Aorta (tissue), 5 donors: ENCODE results near the gene MYO15B. TPM values are rescaled to one million over a fixed set of nuclear protein-coding genes. Genes with fewer than 3 reads are reported as not detected.

ENCODE experiments used
- ATAC-seq: fragments of 200-7000 bp; cut with Tn5 transposase; one replicate; pipeline ENCODE4 v1.9.1; 2022; ENCODE audit warnings: moderate library complexity; ENCODE audit not compliant: low FRiP score
- DNase-seq, 2 donors: peaks; one replicate each; pipeline ENCODE4 v3.0.0-alpha.2; 2020
- H3K27ac ChIP-seq, 2 donors: one replicate each; pipeline ENCODE4 v1.5.1; 2013; ENCODE audit warnings: low read length in 2 of 2, mild to moderate bottlenecking in 2 of 2, moderate library complexity in 2 of 2, control low read depth in 1 of 2, inconsistent platforms in 1 of 2, low read depth in 1 of 2
- H3K27me3 ChIP-seq, 2 donors: one replicate each; pipeline ENCODE4 v1.6.1; 2013; ENCODE audit warnings: control low read depth in 1 of 2, low read length in 1 of 2, mild to moderate bottlenecking in 1 of 2, moderate library complexity in 1 of 2; ENCODE audit not compliant: insufficient read depth in 2 of 2, control insufficient read depth in 1 of 2
- H3K36me3 ChIP-seq, 2 donors: one replicate each; pipeline ENCODE4 v1.6.1; 2013; ENCODE audit warnings: control low read depth in 1 of 2, low read length in 1 of 2, mild to moderate bottlenecking in 1 of 2; ENCODE audit not compliant: insufficient read depth in 2 of 2, control insufficient read depth in 1 of 2
- H3K4me1 ChIP-seq, 2 donors: one replicate each; pipeline ENCODE4 v1.6.1; 2013; ENCODE audit warnings: low read length in 2 of 2, control low read depth in 1 of 2, mild to moderate bottlenecking in 1 of 2, moderate library complexity in 1 of 2; ENCODE audit not compliant: insufficient read depth in 2 of 2, control insufficient read depth in 1 of 2
- H3K4me3 ChIP-seq, 2 donors: one replicate each; pipeline ENCODE4 v1.5.1; 2013; ENCODE audit warnings: low read length in 2 of 2, control low read depth in 1 of 2, mild to moderate bottlenecking in 1 of 2
- H3K9me3 ChIP-seq: one replicate; pipeline ENCODE4 v1.6.1; 2013; ENCODE audit warnings: mild to moderate bottlenecking, low read length; ENCODE audit not compliant: control insufficient read depth
- WGBS, 2 donors: extraction: QIAGEN DNeasy Blood & Tissue Kit; methylation state at CpG; one replicate each; pipeline ENCODE4 v1.1.7; 2013; 5-methylcytosine and 5-hydroxymethylcytosine counted together
- intact Hi-C, 2 donors: fragments of 100-400 bp; cut with DNase I; formaldehyde crosslinking; loops; one replicate each; pipeline versions ENCODE4 v1.14.2 to v1.15.0; 2022
- polyA plus RNA-seq, 2 donors: library from polyadenylated mRNA; stranded (reverse); fragments of 200-250 nt; gene quantifications; one replicate each; pipeline ENCODE4 v1.2.3, GENCODE V29; 2013
- total RNA-seq, 2 donors: library from RNA; stranded (reverse); fragmentation: NEBNext Ultra II Directional; extraction: Animal tissue kit (Norgen Biotek cat#: 25700); gene quantifications; one replicate each; pipeline ENCODE4 v1.2.1, GENCODE V29; 2021
- donor health status: healthy with polysubstance abuse.
- donor health status: Bipolar disorder and iron deficiency.
- donor health status: DM: no; HTN: no; CAD: no.
- donor health status: DM: no; HTN: no; CAD: no.
- donor health status: DM: yes; HTN: yes; CAD: no.

The MYO15B gene
- total and polyA plus RNA-seq, 4 donors: 113 to 279 (median 138) TPM

GRCh38 chr17:75548813-75549212 is 38.8 kb upstream of the MYO15B start:
- intact Hi-C loops: no loop called here
- no peak overlapping the region for H3K27ac ChIP-seq
- ATAC-seq (no peak), DNase-seq (no peak)
- H3K4me3 ChIP-seq: no peak overlapping the region
- H3K9me3 ChIP-seq: no peaks in the 10 kb centered on the region
- H3K27me3 ChIP-seq: no peaks in the 10 kb centered on the region
- H3K4me1 ChIP-seq: no peaks in the 10 kb centered on the region
- H3K36me3 ChIP-seq: no peaks in the 10 kb centered on the region
- WGBS, 2 donors: 90 to 91% methylated on average over 5 of the region's 5 CpGs

DNA sequence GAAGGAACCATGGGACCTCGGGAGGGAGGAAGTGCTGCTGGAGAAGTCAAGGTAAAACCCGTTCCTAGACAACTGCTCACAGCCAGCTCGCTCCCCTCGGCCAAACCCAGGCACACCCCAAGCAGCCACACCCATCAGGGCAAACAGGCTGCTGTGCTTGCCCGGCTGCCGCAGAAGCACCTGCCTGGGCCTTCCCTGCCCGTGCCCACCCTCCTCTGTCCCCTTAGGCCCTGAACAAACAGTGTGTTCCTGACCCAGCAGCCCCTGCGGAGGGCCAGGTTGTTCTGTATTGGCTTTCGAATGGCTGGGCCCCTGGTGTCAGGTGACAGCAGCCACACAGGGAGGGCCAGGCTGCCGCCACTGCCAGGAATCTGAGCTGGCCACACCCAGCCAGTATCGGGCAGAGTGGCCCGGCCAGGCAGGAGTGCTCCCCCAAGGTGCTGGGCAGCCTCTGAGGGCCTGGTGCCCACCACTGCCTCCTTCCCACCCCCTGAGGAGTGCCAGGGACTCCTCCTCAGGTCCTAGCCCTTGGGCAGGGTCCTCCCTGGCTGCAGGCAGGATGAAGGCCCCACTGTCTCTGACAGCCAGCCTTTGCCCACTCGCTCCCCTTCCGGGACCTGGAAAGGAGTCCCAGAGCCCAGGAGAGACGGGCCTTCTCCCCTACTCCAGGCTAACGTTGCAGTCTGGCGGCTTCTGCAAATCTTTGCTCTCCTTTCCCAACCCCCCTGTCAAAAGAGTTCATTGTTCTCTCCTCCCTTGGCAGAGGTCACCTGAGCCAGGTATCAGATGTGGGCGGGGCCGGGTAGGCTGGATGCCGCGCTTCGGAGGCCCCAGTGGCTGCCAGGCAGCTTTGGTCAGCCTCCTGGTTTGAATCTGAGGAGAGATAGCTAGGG is 38.1 kb upstream of the MYO15B start:
- no peaks in the 10 kb centered on the region for H3K27me3 ChIP-seq
- no peak overlapping the region for H3K27ac ChIP-seq
- H3K4me1 ChIP-seq: no peaks in the 10 kb centered on the region
- DNase-seq (no peak), ATAC-seq (no peak)
- H3K9me3 ChIP-seq: no peaks in the 10 kb centered on the region
- 78 to 86% methylated on average over 20 to 22 of the region's 22 CpGs for WGBS, 2 donors
- no peaks in the 10 kb centered on the region for H3K36me3 ChIP-seq
- intact Hi-C loops: no loop called here
- no peak overlapping the region for H3K4me3 ChIP-seq

DNA sequence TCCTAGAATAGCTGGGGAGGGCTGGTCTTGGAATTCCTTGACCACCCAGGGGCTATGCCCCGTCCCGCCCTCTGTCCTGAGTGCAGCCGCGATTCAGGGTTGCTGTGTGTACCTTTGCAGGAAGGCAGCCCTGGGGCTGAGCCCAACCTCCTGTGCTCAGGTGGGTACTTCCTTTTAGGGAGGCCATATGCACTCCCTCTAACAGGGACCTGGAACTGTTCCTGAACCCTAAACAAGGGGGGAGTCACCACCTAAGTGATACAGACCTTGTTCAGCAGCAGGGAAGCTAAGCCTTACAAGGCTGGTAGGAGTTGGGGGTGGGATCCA is 37.5 kb upstream of the MYO15B start:
- no peak overlapping the region for H3K27ac ChIP-seq
- DNase-seq (no peak), ATAC-seq (no peak)
- no peaks in the 10 kb centered on the region for H3K4me1 ChIP-seq
- H3K9me3 ChIP-seq: no peaks in the 10 kb centered on the region
- intact Hi-C loops: no loop called here
- 82 to 86% methylated on average over 4 of the region's 4 CpGs for WGBS, 2 donors
- no peaks in the 10 kb centered on the region for H3K36me3 ChIP-seq
- H3K4me3 ChIP-seq: no peak overlapping the region
- H3K27me3 ChIP-seq: no peaks in the 10 kb centered on the region

DNA sequence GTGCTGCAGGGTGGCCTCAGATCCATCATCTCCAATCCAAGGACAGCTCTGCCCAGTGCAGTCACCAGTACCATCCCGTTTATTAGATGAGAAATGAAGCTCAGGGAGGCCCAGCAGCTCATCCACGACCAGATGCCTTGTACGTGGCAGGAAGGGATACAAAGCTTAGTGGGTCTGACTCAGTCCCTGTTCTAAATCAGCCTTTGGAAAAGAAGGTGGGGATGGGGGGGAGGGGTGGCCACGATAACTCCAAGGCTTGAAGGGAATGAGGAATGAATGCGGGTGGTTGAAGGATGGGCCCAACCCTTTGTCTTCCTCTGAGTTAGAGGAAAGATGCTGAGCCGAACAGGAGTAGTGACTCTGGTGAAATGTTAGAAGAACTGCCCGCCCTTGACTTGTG is 36.3 kb upstream of the MYO15B start:
- Histone ChIP-seq H3K9me3 (no peaks in the 10 kb centered on the region), H3K27me3 (no peaks in the 10 kb centered on the region), H3K27ac (no peak overlapping the region), H3K36me3 (no peaks in the 10 kb centered on the region), H3K4me1 (no peaks in the 10 kb centered on the region), H3K4me3 (no peak overlapping the region)
- WGBS, 2 donors: 89 to 93% methylated on average over 7 of the region's 7 CpGs
- ATAC-seq: no peak
- intact Hi-C loops: no loop called here
- DNase-seq: no peak

GRCh38 chr17:75552425-75553294 is 34.9 kb upstream of the MYO15B start:
- Histone ChIP-seq H3K4me3 (no peak overlapping the region), H3K27me3 (no peaks in the 10 kb centered on the region), H3K36me3 (no peaks in the 10 kb centered on the region), H3K4me1 (no peaks in the 10 kb centered on the region), H3K27ac (peak overlapping the region in 1 of 2 donors; percentile 52), H3K9me3 (no peaks in the 10 kb centered on the region)
- DNase-seq: no peak
- 46 to 62% methylated on average over 14 of the region's 14 CpGs for WGBS, 2 donors
- intact Hi-C loops: no loop called here
- peak; percentile 55 for ATAC-seq

- ATAC-seq (no peak), DNase-seq (no peak)
- Histone ChIP-seq H3K4me1 (no peaks in the 10 kb centered on the region), H3K9me3 (no peaks in the 10 kb centered on the region), H3K4me3 (no peak overlapping the region), H3K27ac (no peak overlapping the region), H3K27me3 (no peaks in the 10 kb centered on the region), H3K36me3 (no peaks in the 10 kb centered on the region)
- WGBS, 2 donors: 93 to 95% methylated on average over 8 of the region's 8 CpGs
- intact Hi-C loops: no loop called here
Observed at GRCh38 chr17:75553295-75554110, 34.1 kb upstream of the MYO15B start.

- WGBS, 2 donors: 95% methylated on average over 21 of the region's 21 CpGs
- DNase-seq (no peak), ATAC-seq (no peak)
- no peaks in the 10 kb centered on the region for H3K4me1 ChIP-seq
- no peaks in the 10 kb centered on the region for H3K9me3 ChIP-seq
- no peak overlapping the region for H3K27ac ChIP-seq
- H3K36me3 ChIP-seq: no peaks in the 10 kb centered on the region
- H3K4me3 ChIP-seq: no peak overlapping the region
- no peaks in the 10 kb centered on the region for H3K27me3 ChIP-seq
- intact Hi-C loops: no loop called here
Observed at GRCh38 chr17:75555679-75556153, 31.9 kb upstream of the MYO15B start.

- no peak overlapping the region for H3K4me3 ChIP-seq
- H3K4me1 ChIP-seq: no peaks in the 10 kb centered on the region
- ATAC-seq: peak; percentile 27
- no peaks in the 10 kb centered on the region for H3K36me3 ChIP-seq
- WGBS, 2 donors: 30 to 41% methylated on average over 15 of the region's 15 CpGs
- no peak for DNase-seq
- H3K27ac ChIP-seq: no peak overlapping the region
- no peaks in the 10 kb centered on the region for H3K9me3 ChIP-seq
- intact Hi-C loops: no loop called here
- H3K27me3 ChIP-seq: no peaks in the 10 kb centered on the region
Observed at GRCh38 chr17:75557075-75557851, 30.3 kb upstream of the MYO15B start.
